ENCODE results near the gene TWSG1.
"Not testable (repeated sequence)": the region's sequence is repeated elsewhere in the genome, so short reads cannot be mapped to it uniquely, and the experiment has no call there.

TWSG1 gene

GRCh38 chr18:9387891-9388290 lies 53.3 kb downstream of the TWSG1 start:
- no peak overlapping the region for H3K9ac ChIP-seq (ENCODE audit: low read depth, low read length)
- no peaks in the 10 kb centered on the region for H3K4me1 ChIP-seq (ENCODE audit: insufficient read depth, low read length)
- H3K9me3 ChIP-seq (ENCODE audit: control insufficient read depth, insufficient read depth, low read length), result peaks cover 3% of the 10 kb centered on the region; the same call in 1 of the 2 replicates
- H3K36me3 ChIP-seq (ENCODE audit: insufficient read depth, low read length), result no peaks in the 10 kb centered on the region

DNA sequence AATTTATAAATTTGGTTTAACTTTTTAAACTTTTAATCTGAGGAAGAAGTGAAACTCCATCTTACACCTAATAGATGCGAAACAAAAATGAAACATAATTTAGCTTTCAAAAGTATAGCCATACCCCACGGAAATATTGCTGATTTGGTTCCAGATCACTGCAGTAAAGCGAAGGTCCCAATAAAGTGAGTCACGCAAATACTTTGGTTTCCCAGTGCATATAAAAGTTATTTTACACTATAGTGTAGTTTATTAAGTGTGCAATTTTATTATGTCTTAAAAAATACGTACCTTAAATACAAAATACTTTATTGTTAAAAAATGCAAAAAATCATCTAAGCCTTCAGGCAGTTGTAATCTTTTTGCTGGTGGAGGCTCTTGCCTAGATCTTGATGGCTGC lies 55.1 kb downstream of the TWSG1 start:
- H3K4me1 ChIP-seq (ENCODE audit: insufficient read depth, low read length), result no peaks in the 10 kb centered on the region
- H3K36me3 ChIP-seq (ENCODE audit: insufficient read depth, low read length), result no peaks in the 10 kb centered on the region
- no peak overlapping the region for H3K9ac ChIP-seq (ENCODE audit: low read depth, low read length)
- H3K9me3 ChIP-seq (ENCODE audit: control insufficient read depth, insufficient read depth, low read length), result peaks cover 3% of the 10 kb centered on the region; the same call in 1 of the 2 replicates

- H3K9me3 ChIP-seq (ENCODE audit: control insufficient read depth, insufficient read depth, low read length), result peaks cover 3% of the 10 kb centered on the region; the same call in 1 of the 2 replicates
- no peaks in the 10 kb centered on the region for H3K36me3 ChIP-seq (ENCODE audit: insufficient read depth, low read length)
- no peak overlapping the region for H3K9ac ChIP-seq (ENCODE audit: low read depth, low read length)
- H3K4me1 ChIP-seq (ENCODE audit: insufficient read depth, low read length), result no peaks in the 10 kb centered on the region
Measured at GRCh38 chr18:9392726-9393125, 58.2 kb downstream of the TWSG1 start.

GRCh38 chr18:9394046-9394445 lies 59.5 kb downstream of the TWSG1 start:
- H3K9ac ChIP-seq (ENCODE audit: low read depth, low read length), result no peak overlapping the region
- H3K4me1 ChIP-seq (ENCODE audit: insufficient read depth, low read length), result no peaks in the 10 kb centered on the region
- no peaks in the 10 kb centered on the region for H3K36me3 ChIP-seq (ENCODE audit: insufficient read depth, low read length)
- peaks cover 3% of the 10 kb centered on the region; the same call in 1 of the 2 replicates for H3K9me3 ChIP-seq (ENCODE audit: control insufficient read depth, insufficient read depth, low read length)

GRCh38 chr18:9400197-9400596 lies 65.6 kb downstream of the TWSG1 start:
- H3K4me1 ChIP-seq (ENCODE audit: insufficient read depth, low read length), result no peaks in the 10 kb centered on the region
- no peak overlapping the region for H3K9ac ChIP-seq (ENCODE audit: low read depth, low read length)
- no peaks in the 10 kb centered on the region for H3K36me3 ChIP-seq (ENCODE audit: insufficient read depth, low read length)
- no peaks in the 10 kb centered on the region for H3K9me3 ChIP-seq (ENCODE audit: control insufficient read depth, insufficient read depth, low read length)

GRCh38 chr18:9401176-9401575 lies 66.6 kb downstream of the TWSG1 start:
- no peaks in the 10 kb centered on the region for H3K36me3 ChIP-seq (ENCODE audit: insufficient read depth, low read length)
- H3K4me1 ChIP-seq (ENCODE audit: insufficient read depth, low read length), result no peaks in the 10 kb centered on the region
- no peaks in the 10 kb centered on the region for H3K9me3 ChIP-seq (ENCODE audit: control insufficient read depth, insufficient read depth, low read length)
- no peak overlapping the region for H3K9ac ChIP-seq (ENCODE audit: low read depth, low read length)

GRCh38 chr18:9402358-9403007 lies 67.9 kb downstream of the TWSG1 start:
- not testable (repeated sequence) for H3K9me3 ChIP-seq (ENCODE audit: control insufficient read depth, insufficient read depth, low read length)

GRCh38 chr18:9403795-9404564 lies 69.4 kb downstream of the TWSG1 start:
- Histone ChIP-seq H3K36me3 (ENCODE audit: insufficient read depth, low read length) (no peaks in the 10 kb centered on the region), H3K4me1 (ENCODE audit: insufficient read depth, low read length) (no peaks in the 10 kb centered on the region), H3K9me3 (ENCODE audit: control insufficient read depth, insufficient read depth, low read length) (no peaks in the 10 kb centered on the region), H3K9ac (ENCODE audit: low read depth, low read length) (no peak overlapping the region)

More at GRCh38 chr18:9402358-9403007, 67.9 kb downstream of the TWSG1 start:
- not testable (repeated sequence) for H3K9ac ChIP-seq (ENCODE audit: low read depth, low read length); H3K4me1 ChIP-seq (ENCODE audit: insufficient read depth, low read length); H3K36me3 ChIP-seq (ENCODE audit: insufficient read depth, low read length)

DNA sequence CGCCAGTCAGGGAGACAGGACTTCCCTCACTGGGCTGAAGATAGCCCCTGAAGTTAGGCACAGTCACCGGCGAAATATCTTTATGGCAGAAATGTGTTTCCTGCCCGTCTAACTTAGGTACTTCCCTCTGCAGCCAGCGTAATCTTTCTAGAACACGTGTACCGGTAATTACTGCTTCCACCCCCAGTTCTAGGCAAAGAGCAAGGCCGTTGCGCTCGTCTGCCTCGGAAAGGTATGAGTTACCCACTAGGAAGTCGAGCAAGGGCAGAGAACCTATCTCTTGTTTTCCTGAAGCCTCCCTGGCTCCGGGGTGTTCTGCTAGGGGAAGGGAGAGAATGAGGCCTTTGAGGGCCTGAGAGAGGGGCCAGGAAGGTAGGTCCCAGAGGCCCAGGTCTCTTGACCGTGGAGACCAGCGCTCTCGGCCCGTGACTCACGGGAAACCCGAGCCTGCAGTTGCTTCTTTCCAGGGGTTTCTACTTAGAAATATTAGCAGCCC lies 70.0 kb downstream of the TWSG1 start:
- Histone ChIP-seq H3K4me1 (ENCODE audit: insufficient read depth, low read length) (no peaks in the 10 kb centered on the region), H3K9ac (ENCODE audit: low read depth, low read length) (no peak overlapping the region)

DNA sequence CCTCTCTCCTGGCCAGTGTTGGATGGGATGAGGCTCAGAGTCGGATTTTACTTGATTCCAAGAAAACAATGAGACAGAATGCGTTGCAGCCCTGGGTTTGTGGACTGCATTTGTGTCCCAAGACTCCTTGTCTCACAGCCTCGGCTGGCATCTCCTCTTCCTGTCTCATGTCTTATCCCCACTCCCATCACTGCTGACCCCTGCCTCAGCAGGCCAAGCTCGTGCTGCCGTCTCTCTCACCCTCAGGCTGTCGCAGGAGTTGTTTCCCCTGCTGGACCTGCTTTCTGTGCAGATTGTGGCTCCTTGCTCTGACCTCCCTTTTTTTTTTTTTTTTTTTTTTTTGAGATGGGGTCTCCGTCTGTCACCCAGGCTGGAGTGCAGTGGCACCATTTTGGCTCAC lies 70.6 kb downstream of the TWSG1 start:
- no peaks in the 10 kb centered on the region for H3K4me1 ChIP-seq (ENCODE audit: insufficient read depth, low read length)
- no peaks in the 10 kb centered on the region for H3K9me3 ChIP-seq (ENCODE audit: control insufficient read depth, insufficient read depth, low read length)
- no peak overlapping the region for H3K9ac ChIP-seq (ENCODE audit: low read depth, low read length)
- H3K36me3 ChIP-seq (ENCODE audit: insufficient read depth, low read length), result no peaks in the 10 kb centered on the region

More for the DNA sequence above, 70.0 kb downstream of the TWSG1 start:
- no peaks in the 10 kb centered on the region for H3K9me3 ChIP-seq (ENCODE audit: control insufficient read depth, insufficient read depth, low read length)
- H3K36me3 ChIP-seq (ENCODE audit: insufficient read depth, low read length), result no peaks in the 10 kb centered on the region

GRCh38 chr18:9405977-9406376 lies 71.4 kb downstream of the TWSG1 start:
- no peaks in the 10 kb centered on the region for H3K36me3 ChIP-seq (ENCODE audit: insufficient read depth, low read length)
- H3K4me1 ChIP-seq (ENCODE audit: insufficient read depth, low read length), result no peaks in the 10 kb centered on the region
- peaks cover 3% of the 10 kb centered on the region; the same call in 1 of the 2 replicates for H3K9me3 ChIP-seq (ENCODE audit: control insufficient read depth, insufficient read depth, low read length)
- no peak overlapping the region for H3K9ac ChIP-seq (ENCODE audit: low read depth, low read length)

DNA sequence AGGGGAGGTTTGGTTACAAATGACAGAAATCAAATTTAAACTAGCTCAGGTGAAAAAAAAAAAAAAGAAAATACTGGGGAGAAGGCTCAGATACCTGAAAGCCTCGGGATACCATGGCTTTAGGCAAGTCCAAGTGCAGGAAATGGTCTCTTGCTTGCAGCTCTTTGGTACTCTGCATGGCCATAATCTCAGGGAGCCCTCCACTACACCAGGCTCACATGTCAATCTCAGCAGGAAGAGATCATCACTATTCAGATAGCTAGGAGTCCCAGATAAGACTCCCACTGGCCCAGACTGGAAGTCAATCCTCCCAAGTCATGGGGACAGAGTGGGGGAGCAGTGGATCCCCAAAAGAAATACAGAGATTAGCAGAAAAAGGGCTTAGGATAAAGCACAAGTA lies 75.9 kb downstream of the TWSG1 start:
- H3K9ac ChIP-seq (ENCODE audit: low read depth, low read length), result no peak overlapping the region
- H3K4me1 ChIP-seq (ENCODE audit: insufficient read depth, low read length), result no peaks in the 10 kb centered on the region
- H3K9me3 ChIP-seq (ENCODE audit: control insufficient read depth, insufficient read depth, low read length), result peaks cover 9% of the 10 kb centered on the region; the same call in 1 of the 2 replicates
- H3K36me3 ChIP-seq (ENCODE audit: insufficient read depth, low read length), result no peaks in the 10 kb centered on the region

GRCh38 chr18:9413576-9413975 lies 79.0 kb downstream of the TWSG1 start:
- Histone ChIP-seq H3K9ac (ENCODE audit: low read depth, low read length) (no peak overlapping the region), H3K36me3 (ENCODE audit: insufficient read depth, low read length) (no peaks in the 10 kb centered on the region), H3K4me1 (ENCODE audit: insufficient read depth, low read length) (peaks cover 4% of the 10 kb centered on the region; the same call in 1 of the 2 replicates), H3K9me3 (ENCODE audit: control insufficient read depth, insufficient read depth, low read length) (peaks cover 9% of the 10 kb centered on the region; the same call in 1 of the 2 replicates)

GRCh38 chr18:9416563-9417072 lies 82.0 kb downstream of the TWSG1 start:
- Histone ChIP-seq H3K9ac (ENCODE audit: low read depth, low read length) (no peak overlapping the region), H3K4me1 (ENCODE audit: insufficient read depth, low read length) (peaks cover 4% of the 10 kb centered on the region; the same call in 1 of the 2 replicates), H3K36me3 (ENCODE audit: insufficient read depth, low read length) (no peaks in the 10 kb centered on the region), H3K9me3 (ENCODE audit: control insufficient read depth, insufficient read depth, low read length) (0 out of 2 replicates have a peak, but pooled peaks cover 4% of the 10 kb centered on the region)
